CD14-positive monocyte (primary cell): ENCODE results near the gene PDLIM5. TPM values are rescaled to one million over a fixed set of nuclear protein-coding genes. Genes with fewer than 3 reads are reported as not detected.

ENCODE experiments used
- DNase-seq, 3 donors: peaks; one replicate each; pipeline ENCODE4 v3.0.0-alpha.2; 2011 to 2022
- H2AFZ ChIP-seq: 2 replicates; pipeline ENCODE4 v1.6.0; 2012; ENCODE audit warnings: mild to moderate bottlenecking, low read depth, low read length, inconsistent platforms; ENCODE audit not compliant: insufficient read depth, poor library complexity, severe bottlenecking
- H3K27ac ChIP-seq, 2 donors: 1 replicate in 1 of 2; 2 replicates in 1 of 2; pipeline ENCODE4 v1.5.1; 2012 to 2013; ENCODE audit warnings: low read length in 2 of 2, control low read depth in 1 of 2, inconsistent platforms in 1 of 2, low read depth in 1 of 2, mild to moderate bottlenecking in 1 of 2
- H3K27me3 ChIP-seq, 2 donors: one replicate each; pipeline versions ENCODE4 v1.6.0 to v1.6.1; 2011 to 2013; ENCODE audit warnings: low read length in 2 of 2; ENCODE audit not compliant: control insufficient read depth in 2 of 2, insufficient read depth in 2 of 2
- H3K36me3 ChIP-seq, 2 donors: replicated peaks in 1 of 2; 1 replicate in 1 of 2; 2 replicates in 1 of 2; pipeline versions ENCODE4 v1.5.1 to v1.6.1; 2012 to 2013; ENCODE audit warnings: low read length in 2 of 2, control low read depth in 1 of 2, inconsistent platforms in 1 of 2, mild to moderate bottlenecking in 1 of 2; ENCODE audit not compliant: insufficient read depth in 2 of 2, control insufficient read depth in 1 of 2
- H3K4me1 ChIP-seq, 2 donors: 1 replicate in 1 of 2; 2 replicates in 1 of 2; pipeline versions ENCODE4 v1.5.1 to v1.6.1; 2012 to 2013; ENCODE audit warnings: low read length in 2 of 2, control low read depth in 1 of 2, inconsistent platforms in 1 of 2, mild to moderate bottlenecking in 1 of 2, moderate library complexity in 1 of 2; ENCODE audit not compliant: insufficient read depth in 2 of 2, control insufficient read depth in 1 of 2
- H3K4me2 ChIP-seq: replicated peaks from 2 replicates; pipeline ENCODE3; 2012; ENCODE audit warnings: low read length, moderate library complexity, mild to moderate bottlenecking; ENCODE audit not compliant: poor library complexity, severe bottlenecking; ENCODE audit errors: extremely low read depth
- H3K4me3 ChIP-seq, 3 experiments: fragments of 200-600 bp in 1 of 3; sonication (generic) in 1 of 3; replicated peaks in 1 of 3; 1 replicate in 2 of 3; 2 replicates in 1 of 3; pipeline ENCODE4 v1.5.1; 2011 to 2013; ENCODE audit warnings: low read length in 3 of 3, mild to moderate bottlenecking in 3 of 3, control low read depth in 2 of 3, low read depth in 2 of 3, inconsistent platforms in 1 of 3, moderate library complexity in 1 of 3
- H3K79me2 ChIP-seq: 2 replicates; pipeline ENCODE4 v1.6.0; 2012; ENCODE audit warnings: mild to moderate bottlenecking, control low read depth, inconsistent platforms, low read length, moderate library complexity; ENCODE audit not compliant: insufficient read depth
- H3K9ac ChIP-seq: 2 replicates; pipeline ENCODE4 v1.6.0; 2017; ENCODE audit warnings: low read length, mild to moderate bottlenecking; ENCODE audit not compliant: insufficient read depth, poor library complexity, severe bottlenecking
- H3K9me3 ChIP-seq, 2 donors: replicated peaks in 1 of 2; 1 replicate in 1 of 2; 2 replicates in 1 of 2; pipeline versions ENCODE4 v1.5.1 to v1.6.1; 2012 to 2013; ENCODE audit warnings: low read length in 2 of 2, control low read depth in 1 of 2; ENCODE audit not compliant: control insufficient read depth in 1 of 2, insufficient read depth in 1 of 2
- H4K20me1 ChIP-seq: 2 replicates; pipeline ENCODE4 v1.6.0; 2012; ENCODE audit warnings: mild to moderate bottlenecking, low read length, control low read depth, moderate library complexity; ENCODE audit not compliant: insufficient read depth
- H3K27ac Mint-ChIP-seq, 7 donors: one replicate each; pipeline ENCODE4 v1.8.0; 2020; ENCODE audit warnings: mild to moderate bottlenecking in 7 of 7, mixed read lengths in 7 of 7, moderate library complexity in 6 of 7, inconsistent platforms in 2 of 7
- H3K27me3 Mint-ChIP-seq, 3 donors: one replicate each; pipeline ENCODE4 v1.8.0; 2021 to 2022; ENCODE audit warnings: low read depth in 3 of 3, mild to moderate bottlenecking in 3 of 3, mixed read lengths in 3 of 3, moderate library complexity in 3 of 3, inconsistent platforms in 1 of 3
- H3K36me3 Mint-ChIP-seq, 2 donors: one replicate each; pipeline ENCODE4 v1.8.0; 2020; ENCODE audit warnings: mixed read lengths in 2 of 2, inconsistent platforms in 1 of 2, mild to moderate bottlenecking in 1 of 2
- H3K4me1 Mint-ChIP-seq: one replicate; pipeline ENCODE4 v1.8.0; 2020; ENCODE audit warnings: mild to moderate bottlenecking, mixed read lengths
- H3K4me3 Mint-ChIP-seq, 2 donors: one replicate each; pipeline ENCODE4 v1.8.0; 2020; ENCODE audit warnings: mild to moderate bottlenecking in 2 of 2, mixed read lengths in 2 of 2, moderate library complexity in 1 of 2
- H3K9me3 Mint-ChIP-seq, 7 donors: one replicate each; pipeline ENCODE4 v1.8.0; 2020 to 2022; ENCODE audit warnings: mixed read lengths in 7 of 7, mild to moderate bottlenecking in 6 of 7, moderate library complexity in 6 of 7, inconsistent platforms in 2 of 7
- WGBS: methylation state at CpG from one replicate; pipeline ENCODE4 v1.1.5; 2013; ENCODE audit warnings: missing lambda C conversion rate; ENCODE audit not compliant: insufficient coverage; 5-methylcytosine and 5-hydroxymethylcytosine counted together
- intact Hi-C, 2 donors: fragments of 100-400 bp; cut with micrococcal nuclease; formaldehyde crosslinking; loops; one replicate each; pipeline versions ENCODE4 v1.15.0 to v1.15.1; 2023
- polyA plus RNA-seq, 3 donors: library from polyadenylated mRNA; depleted of rRNA in 1 of 3; unstranded in 2 of 3; stranded (reverse) in 1 of 3; fragments of 300-500 nt in 2 of 3; fragments of >200 nt in 1 of 3; fragmentation: Illumina TruSeq in 2 of 3; gene quantifications; 1 replicate in 2 of 3; 2 replicates in 1 of 3; pipeline ENCODE4 v1.2.3, GENCODE V29; 2012 to 2021
- TF ChIP-seq, protein P1 (sequence below): fragments of 200-600 bp; IDR thresholded peaks from one replicate; pipeline ENCODE4 v1.8.0; 2022; ENCODE audit warnings: antibody characterized with exemption, mild to moderate bottlenecking

The PDLIM5 gene
- polyA plus RNA-seq, 3 donors = 75.3 to 105 (median 80.9) TPM

DNA sequence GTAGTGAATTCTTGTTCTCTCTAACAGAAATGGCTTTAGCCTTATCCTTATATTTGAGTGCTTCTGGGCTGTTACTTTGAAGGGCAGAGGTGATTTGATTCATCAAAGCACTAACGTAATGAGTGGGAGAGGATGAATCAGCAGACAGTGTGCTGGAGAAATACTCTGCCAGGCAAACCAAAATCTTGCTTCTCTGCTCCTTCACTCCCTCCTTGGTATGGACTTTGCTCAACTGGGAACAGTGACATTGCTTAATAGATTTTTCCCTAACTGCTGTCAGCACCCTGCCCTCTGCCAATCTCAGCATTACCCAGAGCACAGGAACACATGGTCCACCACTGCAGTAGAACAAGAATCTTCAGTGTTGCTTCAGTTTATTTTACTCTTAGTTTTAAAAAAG lies 56.0 kb downstream of the PDLIM5 start:
- intact Hi-C loops = no loop called here
- Histone ChIP-seq H3K9ac (no peak overlapping the region), H3K4me1 (no peaks in the 10 kb centered on the region), H2AFZ (no peak overlapping the region), H3K36me3 (no peaks in the 10 kb centered on the region), H4K20me1 (peaks cover 79% of the 10 kb centered on the region), H3K9me3 (no peaks in the 10 kb centered on the region), H3K27ac (no peak overlapping the region), H3K4me3 (no peak overlapping the region), H3K4me2 (no peak overlapping the region), H3K79me2 (no peaks in the 10 kb centered on the region), H3K27me3 (no peaks in the 10 kb centered on the region)
- TF ChIP-seq, protein P1, sequence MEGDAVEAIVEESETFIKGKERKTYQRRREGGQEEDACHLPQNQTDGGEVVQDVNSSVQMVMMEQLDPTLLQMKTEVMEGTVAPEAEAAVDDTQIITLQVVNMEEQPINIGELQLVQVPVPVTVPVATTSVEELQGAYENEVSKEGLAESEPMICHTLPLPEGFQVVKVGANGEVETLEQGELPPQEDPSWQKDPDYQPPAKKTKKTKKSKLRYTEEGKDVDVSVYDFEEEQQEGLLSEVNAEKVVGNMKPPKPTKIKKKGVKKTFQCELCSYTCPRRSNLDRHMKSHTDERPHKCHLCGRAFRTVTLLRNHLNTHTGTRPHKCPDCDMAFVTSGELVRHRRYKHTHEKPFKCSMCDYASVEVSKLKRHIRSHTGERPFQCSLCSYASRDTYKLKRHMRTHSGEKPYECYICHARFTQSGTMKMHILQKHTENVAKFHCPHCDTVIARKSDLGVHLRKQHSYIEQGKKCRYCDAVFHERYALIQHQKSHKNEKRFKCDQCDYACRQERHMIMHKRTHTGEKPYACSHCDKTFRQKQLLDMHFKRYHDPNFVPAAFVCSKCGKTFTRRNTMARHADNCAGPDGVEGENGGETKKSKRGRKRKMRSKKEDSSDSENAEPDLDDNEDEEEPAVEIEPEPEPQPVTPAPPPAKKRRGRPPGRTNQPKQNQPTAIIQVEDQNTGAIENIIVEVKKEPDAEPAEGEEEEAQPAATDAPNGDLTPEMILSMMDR = no peak
- peaks cover 7 to 16% of the 10 kb centered on the region in 2 donors for H3K36me3 Mint-ChIP-seq
- no peaks in the 10 kb centered on the region for H3K27me3 Mint-ChIP-seq
- DNase-seq = no peak
- H3K4me1 Mint-ChIP-seq = peaks cover 11% of the 10 kb centered on the region
- peak overlapping the region in 1 of 7 donors; percentile 11 for H3K27ac Mint-ChIP-seq
- H3K9me3 Mint-ChIP-seq = peaks cover 0 to 2% (median 0%) of the 10 kb centered on the region in 7 donors
- no CpG with 5 or more reads among the region's 1 CpG for WGBS
- no peak overlapping the region for H3K4me3 Mint-ChIP-seq

DNA sequence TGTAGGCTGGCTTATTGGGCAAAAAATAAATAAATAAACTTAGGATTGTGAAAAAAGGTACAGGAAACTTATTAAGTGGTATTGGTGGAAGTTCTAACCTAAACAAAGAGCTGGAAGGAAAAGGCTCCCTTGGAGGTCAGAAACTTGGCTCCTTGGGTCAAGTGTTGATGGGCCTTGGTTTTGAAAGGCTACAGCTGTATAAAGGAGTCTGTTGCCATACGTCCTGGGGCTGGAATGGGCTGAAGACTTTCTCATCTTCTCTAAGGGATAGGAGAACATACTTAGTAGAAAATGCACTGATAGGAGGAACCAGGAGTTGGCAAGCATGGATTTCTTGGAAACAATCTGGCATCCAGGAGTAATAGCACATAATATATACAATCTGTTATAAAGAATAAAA lies 56.6 kb downstream of the PDLIM5 start:
- no peak overlapping the region for H3K27ac ChIP-seq
- no peaks in the 10 kb centered on the region for H3K79me2 ChIP-seq
- TF ChIP-seq, protein P1 = no peak

More for the DNA sequence above, 56.6 kb downstream of the PDLIM5 start:
- Mint-ChIP-seq H3K27ac (no peak overlapping the region), H3K4me1 (peaks cover 11% of the 10 kb centered on the region), H3K9me3 (peaks cover 0 to 2% (median 0%) of the 10 kb centered on the region in 7 donors), H3K36me3 (peaks cover 7 to 16% of the 10 kb centered on the region in 2 donors), H3K27me3 (no peaks in the 10 kb centered on the region), H3K4me3 (no peak overlapping the region)
- Histone ChIP-seq H3K9me3 (no peaks in the 10 kb centered on the region), H4K20me1 (peaks cover 74% of the 10 kb centered on the region), H3K9ac (no peak overlapping the region), H3K4me3 (no peak overlapping the region), H2AFZ (no peak overlapping the region), H3K4me1 (no peaks in the 10 kb centered on the region), H3K27me3 (no peaks in the 10 kb centered on the region), H3K4me2 (no peak overlapping the region), H3K36me3 (no peaks in the 10 kb centered on the region)
- 60% methylated on average over 1 of the region's 1 CpG for WGBS
- intact Hi-C loops = no loop called here
- no peak for DNase-seq
